ENCODE results near the gene ZNF563. TPM values are rescaled to one million over a fixed set of nuclear protein-coding genes. Genes with fewer than 3 reads are reported as not detected.

The ZNF563 gene
- total RNA-seq, 1 donor from 2014 or later: 1.5 TPM

GRCh38 chr19:12294249-12295158 is 38.9 kb downstream of the ZNF563 start, which contains the start of gene ZNF44:
TSS of gene ZNF44 (minus strand) at chr19:12294883. CDS start at chr19:12294694, 189 bp downstream.
- DNase-seq (ENCODE audit: low read depth, low spot score): peak; percentile 77

GRCh38 chr19:12293777-12294248 is 39.6 kb downstream of the ZNF563 start:
- no peak for DNase-seq (ENCODE audit: low read depth, low spot score)

DNA sequence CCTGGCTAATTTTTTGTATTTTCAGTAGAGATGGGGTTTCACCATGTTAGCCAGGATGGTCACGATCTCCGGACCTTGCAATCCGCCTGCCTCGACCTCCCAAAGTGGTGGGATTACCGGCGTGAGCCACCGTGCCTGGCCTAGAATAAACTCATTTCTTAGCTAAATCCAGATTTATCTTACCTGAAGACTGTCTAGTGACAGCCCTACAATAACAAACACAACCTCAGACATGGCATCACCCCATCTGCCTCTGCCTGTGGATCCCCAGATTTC is 43.7 kb downstream of the ZNF563 start:
- no peak for DNase-seq (ENCODE audit: low read depth, low spot score)

- DNase-seq (ENCODE audit: low read depth, low spot score): no peak
Observed at GRCh38 chr19:12287958-12288500, 45.4 kb downstream of the ZNF563 start.

DNA sequence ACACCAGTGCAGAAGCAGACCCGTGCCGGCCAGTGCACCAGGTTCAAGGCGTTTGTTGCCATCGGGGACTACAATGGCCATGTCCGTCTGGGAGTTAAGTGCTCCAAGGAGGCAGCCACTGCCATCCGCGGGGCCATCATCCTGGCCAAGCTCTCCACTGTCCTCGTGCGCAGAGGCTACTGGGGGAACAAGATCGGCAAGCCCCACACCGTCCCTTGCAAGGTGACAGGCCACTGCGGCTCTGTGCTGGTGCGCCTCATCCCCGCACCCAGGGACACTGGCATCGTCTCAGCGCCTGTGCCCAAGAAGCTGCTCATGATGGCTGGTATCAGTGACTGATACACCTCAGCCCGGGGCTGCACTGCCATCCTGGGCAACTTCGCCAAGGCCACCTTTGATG is 48.8 kb downstream of the ZNF563 start:
- no peak for DNase-seq (ENCODE audit: low read depth, low spot score)

- DNase-seq (ENCODE audit: low read depth, low spot score): no peak
Observed at GRCh38 chr19:12284226-12284625, 49.2 kb downstream of the ZNF563 start.

- no peak for DNase-seq (ENCODE audit: low read depth, low spot score)
Observed at GRCh38 chr19:12278713-12279112, 54.7 kb downstream of the ZNF563 start.

GRCh38 chr19:12272980-12273901 is 60.2 kb downstream of the ZNF563 start:
- no peak for DNase-seq (ENCODE audit: low read depth, low spot score)

DNA sequence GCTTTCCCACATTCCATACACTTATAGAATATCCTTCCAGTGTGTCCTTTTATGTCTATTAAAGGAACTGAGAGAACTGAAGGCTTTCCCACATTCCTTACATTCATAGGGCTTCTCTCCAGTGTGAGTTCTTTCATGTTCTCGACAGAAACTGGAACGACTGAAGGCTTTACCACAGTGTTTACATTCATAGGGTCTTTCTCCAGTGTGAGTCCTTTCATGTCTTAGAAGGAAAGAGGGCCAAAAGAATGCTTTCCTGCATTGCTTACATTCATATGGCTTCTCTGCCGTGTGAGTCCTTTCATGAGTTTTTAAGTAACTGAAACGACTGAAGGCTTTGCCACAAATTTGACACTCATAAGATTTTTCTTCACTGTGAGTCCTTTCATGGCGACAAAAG is 61.0 kb downstream of the ZNF563 start:
- DNase-seq (ENCODE audit: low read depth, low spot score): no peak

DNA sequence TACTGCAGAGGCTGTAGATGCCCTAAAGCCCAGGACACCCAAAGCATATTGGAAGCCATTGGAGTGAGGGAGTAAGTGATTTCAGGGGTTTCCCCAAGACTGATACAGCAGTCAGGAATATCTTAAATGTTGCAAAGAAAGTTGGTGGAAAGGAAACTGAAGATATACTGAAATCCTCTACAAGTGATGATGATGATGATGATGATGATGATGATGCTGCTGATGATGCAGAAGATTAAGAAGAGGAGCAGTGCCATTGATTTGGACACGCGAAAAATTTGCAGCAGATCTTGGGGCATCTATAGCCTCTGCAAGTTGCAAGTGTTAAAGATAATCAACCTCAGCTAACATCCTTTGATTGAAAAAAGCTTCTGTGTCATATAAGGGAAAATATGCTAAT is 62.6 kb downstream of the ZNF563 start:
- no peak for DNase-seq (ENCODE audit: low read depth, low spot score)

Other genes starting within 250 kb of the ZNF563 start
- gene ZNF20, start 193.3 kb downstream of the ZNF563 start, total RNA-seq: 2.7 and 3.7 TPM in 2 replicates
- gene ZNF625, start 176.9 kb downstream of the ZNF563 start, total RNA-seq: 11.1 and 12.9 TPM in 2 replicates
- 5.5 and 6.2 TPM in 2 replicates for gene ZNF136, start 170.5 kb downstream of the ZNF563 start, total RNA-seq
- 5.0 and 6.7 TPM in 2 replicates for gene ZNF44, start 38.8 kb downstream of the ZNF563 start, total RNA-seq
- gene ZNF442, start 32.0 kb upstream of the ZNF563 start, total RNA-seq: 0.92 and 2.8 TPM in 2 replicates
- gene ZNF799, start 67.6 kb upstream of the ZNF563 start, total RNA-seq: 4.4 and 6.1 TPM in 2 replicates
- 3.6 and 6.0 TPM in 2 replicates for gene ZNF443, start 107.4 kb upstream of the ZNF563 start, total RNA-seq
- 2.6 and 3.9 TPM in 2 replicates for gene ZNF709, start 151.2 kb upstream of the ZNF563 start, total RNA-seq
- gene ZNF564, start 217.8 kb upstream of the ZNF563 start, total RNA-seq: 6.8 and 9.1 TPM in 2 replicates

Data from pulmonary artery endothelial cell (primary cell).